ENCODE measurements around the gene BDH1.

DNA sequence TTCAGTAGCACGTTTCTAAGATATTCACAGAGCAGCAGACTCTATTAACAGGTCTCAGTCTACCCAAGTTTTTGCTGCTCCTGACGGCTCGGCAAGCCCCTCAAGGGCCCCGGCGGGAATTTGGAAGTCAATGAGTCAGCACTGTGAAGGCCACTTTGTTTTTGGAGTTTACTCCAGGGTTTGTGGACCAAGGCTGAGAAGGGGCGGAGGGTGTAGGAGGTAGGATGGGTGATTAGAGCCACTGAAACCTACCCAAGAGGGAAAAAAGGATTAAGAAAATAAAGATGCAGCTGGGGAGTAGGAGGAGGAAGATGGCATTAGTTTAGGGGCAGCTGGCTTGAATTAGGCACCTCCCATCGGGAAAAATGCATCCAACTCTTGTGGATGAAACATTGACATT lies 87.6 kb downstream of the BDH1 start:
- TF ChIP-seq, protein P1, sequence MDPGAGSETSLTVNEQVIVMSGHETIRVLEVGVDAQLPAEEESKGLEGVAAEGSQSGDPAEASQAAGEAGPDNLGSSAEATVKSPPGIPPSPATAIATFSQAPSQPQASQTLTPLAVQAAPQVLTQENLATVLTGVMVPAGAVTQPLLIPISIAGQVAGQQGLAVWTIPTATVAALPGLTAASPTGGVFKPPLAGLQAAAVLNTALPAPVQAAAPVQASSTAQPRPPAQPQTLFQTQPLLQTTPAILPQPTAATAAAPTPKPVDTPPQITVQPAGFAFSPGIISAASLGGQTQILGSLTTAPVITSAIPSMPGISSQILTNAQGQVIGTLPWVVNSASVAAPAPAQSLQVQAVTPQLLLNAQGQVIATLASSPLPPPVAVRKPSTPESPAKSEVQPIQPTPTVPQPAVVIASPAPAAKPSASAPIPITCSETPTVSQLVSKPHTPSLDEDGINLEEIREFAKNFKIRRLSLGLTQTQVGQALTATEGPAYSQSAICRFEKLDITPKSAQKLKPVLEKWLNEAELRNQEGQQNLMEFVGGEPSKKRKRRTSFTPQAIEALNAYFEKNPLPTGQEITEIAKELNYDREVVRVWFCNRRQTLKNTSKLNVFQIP (CRISPR knock-in tag; IDR thresholded peaks at IDR 0.05; ENCODE audit: borderline replicate concordance, low read depth): no peak
- TF ChIP-seq TCF4 (CRISPR knock-in tag; IDR thresholded peaks at IDR 0.05; ENCODE audit: borderline replicate concordance) (no peak), PPARA (CRISPR knock-in tag; IDR thresholded peaks at IDR 0.05; ENCODE audit: borderline replicate concordance) (no peak)
